ENCODE measurements around the gene MBD3. TPM values are rescaled to one million over a fixed set of nuclear protein-coding genes. Genes with fewer than 3 reads are reported as not detected.

The MBD3 gene
- total and polyA plus RNA-seq, 2 experiments from 2014 or later: 93.3 to 171 TPM

DNA sequence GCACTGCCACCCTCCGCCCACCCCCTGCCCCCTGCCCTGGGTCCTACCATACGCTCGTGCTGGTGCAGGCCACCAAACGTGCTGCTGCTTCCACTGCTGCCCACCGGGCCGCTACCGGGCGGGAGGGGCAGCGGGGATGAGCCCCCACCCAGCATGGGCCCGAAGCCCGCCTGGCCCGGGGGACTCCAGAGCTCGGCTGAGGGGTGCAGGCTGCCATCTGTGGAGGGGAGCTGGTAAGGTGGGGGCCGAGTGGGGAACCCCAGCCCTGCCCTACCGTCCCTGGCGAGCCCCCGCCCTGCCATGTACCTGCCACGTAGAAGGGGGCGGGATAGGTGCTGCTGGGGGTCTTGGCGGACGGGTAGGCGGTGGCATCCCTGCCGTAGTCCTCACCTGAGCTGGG lies 29.3 kb upstream of the MBD3 start:
- DNase-seq (ENCODE audit: low read depth in 1 of 2, low spot score in 1 of 2): no peak
- Histone ChIP-seq H3K27me3 (no peaks in the 10 kb centered on the region), H3K4me1 (ENCODE audit: low read depth) (no peaks in the 10 kb centered on the region), H3K9me3 (ENCODE audit: low read depth) (no peaks in the 10 kb centered on the region), H3K27ac (no peak overlapping the region), H3K36me3 (peaks cover 11% of the 10 kb centered on the region), H3K4me3 (no peak overlapping the region)
- TF ChIP-seq CTCF (IDR thresholded peaks at IDR 0.05; ENCODE audit: low read depth, low read length): no peak

GRCh38 chr19:1621574-1621973 lies 28.9 kb upstream of the MBD3 start:
- H3K27me3 ChIP-seq: no peaks in the 10 kb centered on the region

DNA sequence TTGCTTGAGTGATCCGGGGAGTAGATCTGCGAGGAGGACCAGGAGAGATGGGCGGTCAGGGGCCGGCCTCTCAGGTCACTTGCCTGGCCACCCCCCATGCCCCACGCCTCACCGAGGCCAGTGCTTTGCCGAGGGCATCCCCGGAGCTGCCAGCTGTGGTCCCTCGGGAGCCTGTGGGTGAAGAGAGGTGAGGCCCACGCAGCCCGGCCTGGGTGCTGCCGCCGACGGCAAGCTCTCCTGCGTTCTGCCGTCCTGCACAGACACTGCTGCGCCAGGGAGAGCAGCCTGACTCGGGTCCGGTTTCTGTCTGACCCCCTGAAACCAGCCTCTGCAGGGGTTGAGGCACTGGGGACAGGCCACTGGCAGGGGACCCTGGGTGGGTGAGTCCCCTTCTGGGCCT lies 28.4 kb upstream of the MBD3 start:
- Histone ChIP-seq H3K4me3 (no peak overlapping the region), H3K9me3 (ENCODE audit: low read depth) (no peaks in the 10 kb centered on the region), H3K27me3 (no peaks in the 10 kb centered on the region), H3K27ac (no peak overlapping the region), H3K36me3 (peaks cover 11% of the 10 kb centered on the region), H3K4me1 (ENCODE audit: low read depth) (no peaks in the 10 kb centered on the region)
- no peak for DNase-seq (ENCODE audit: low read depth in 1 of 2, low spot score in 1 of 2)
- no peak for TF ChIP-seq CTCF (IDR thresholded peaks at IDR 0.05; ENCODE audit: low read depth, low read length)

More at GRCh38 chr19:1621574-1621973, 28.9 kb upstream of the MBD3 start:
- Histone ChIP-seq H3K36me3 (peaks cover 11% of the 10 kb centered on the region), H3K4me3 (no peak overlapping the region), H3K9me3 (ENCODE audit: low read depth) (no peaks in the 10 kb centered on the region), H3K27ac (no peak overlapping the region), H3K4me1 (ENCODE audit: low read depth) (no peaks in the 10 kb centered on the region)
- TF ChIP-seq CTCF (IDR thresholded peaks at IDR 0.05; ENCODE audit: low read depth, low read length): no peak
- no peak for DNase-seq (ENCODE audit: low read depth in 1 of 2, low spot score in 1 of 2)

DNA sequence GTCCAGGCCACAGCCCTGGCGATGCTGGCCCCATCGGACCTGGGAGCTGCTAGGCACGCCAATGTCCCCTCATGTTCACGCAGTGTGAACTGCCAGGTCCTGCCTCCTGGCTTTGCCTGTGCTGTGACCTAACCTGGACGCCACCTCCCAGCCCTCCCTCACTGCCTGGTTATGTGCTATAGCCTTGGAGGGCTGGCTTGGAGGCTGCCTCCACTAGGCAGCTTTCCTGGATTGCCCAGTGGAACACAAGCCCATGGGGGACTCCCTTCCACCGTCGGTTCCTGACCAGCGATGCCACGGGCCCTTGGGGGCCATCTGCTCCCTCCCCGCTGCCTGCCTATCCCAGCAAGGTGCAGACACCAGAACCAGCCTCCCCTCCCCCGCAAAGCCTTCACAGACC lies 27.8 kb upstream of the MBD3 start:
- Histone ChIP-seq H3K27me3 (no peaks in the 10 kb centered on the region), H3K9me3 (ENCODE audit: low read depth) (no peaks in the 10 kb centered on the region), H3K27ac (no peak overlapping the region), H3K4me3 (no peak overlapping the region), H3K36me3 (peaks cover 16% of the 10 kb centered on the region), H3K4me1 (ENCODE audit: low read depth) (no peaks in the 10 kb centered on the region)
- DNase-seq (ENCODE audit: low read depth in 1 of 2, low spot score in 1 of 2): no peak
- TF ChIP-seq CTCF (IDR thresholded peaks at IDR 0.05; ENCODE audit: low read depth, low read length): no peak

GRCh38 chr19:1619703-1620102 lies 27.0 kb upstream of the MBD3 start:
- no peak overlapping the region for H3K4me3 ChIP-seq
- TF ChIP-seq CTCF (IDR thresholded peaks at IDR 0.05; ENCODE audit: low read depth, low read length): no peak
- H3K36me3 ChIP-seq: peaks cover 24% of the 10 kb centered on the region
- H3K9me3 ChIP-seq (ENCODE audit: low read depth): no peaks in the 10 kb centered on the region
- no peak overlapping the region for H3K27ac ChIP-seq
- no peaks in the 10 kb centered on the region for H3K27me3 ChIP-seq
- DNase-seq (ENCODE audit: low read depth in 1 of 2, low spot score in 1 of 2): no peak
- no peaks in the 10 kb centered on the region for H3K4me1 ChIP-seq (ENCODE audit: low read depth)

DNA sequence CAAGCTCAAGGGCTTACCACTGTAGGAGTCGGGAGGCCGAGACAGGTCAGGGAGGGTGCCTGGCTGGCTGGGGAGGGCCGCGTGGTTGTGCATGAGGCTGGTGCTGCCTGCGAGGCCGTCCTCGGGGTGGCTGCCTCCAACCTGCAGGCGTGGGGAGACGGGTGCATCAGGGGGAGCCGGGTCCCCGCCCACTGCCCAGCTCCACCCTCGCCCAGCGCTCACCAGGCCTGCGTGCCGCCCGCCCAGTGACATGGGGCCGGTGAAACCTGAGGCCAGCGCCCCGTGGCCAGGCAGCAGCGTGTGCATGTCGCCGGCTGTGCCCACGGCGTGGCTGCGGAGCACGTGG lies 26.4 kb upstream of the MBD3 start:
- H3K36me3 ChIP-seq: peaks cover 30% of the 10 kb centered on the region
- H3K4me3 ChIP-seq: no peak overlapping the region
- H3K27ac ChIP-seq: no peak overlapping the region
- TF ChIP-seq CTCF (IDR thresholded peaks at IDR 0.05; ENCODE audit: low read depth, low read length): no peak
- no peak for DNase-seq (ENCODE audit: low read depth in 1 of 2, low spot score in 1 of 2)
- H3K9me3 ChIP-seq (ENCODE audit: low read depth): no peaks in the 10 kb centered on the region
- no peaks in the 10 kb centered on the region for H3K4me1 ChIP-seq (ENCODE audit: low read depth)
- H3K27me3 ChIP-seq: no peaks in the 10 kb centered on the region

Data from cardiac muscle cell (in vitro differentiated cells and primary cell).